SJSA1 (cell line): Measurements from ENCODE around the gene C18orf54. TPM values are rescaled to one million over a fixed set of nuclear protein-coding genes. Genes with fewer than 3 reads are reported as not detected.
"Not testable (repeated sequence)": the region's sequence is repeated elsewhere in the genome, so short reads cannot be mapped to it uniquely, and the experiment has no call there.

Experiments used
- DNase-seq, 2 experiments: peaks; one replicate each; pipeline ENCODE4 v3.0.0-alpha.2; 2015 to 2020; ENCODE audit warnings: low spot score in 2 of 2, low read depth in 1 of 2
- H3K27ac ChIP-seq: fragments of 250-450 bp; sonication (Bioruptor Pico); 2 replicates; pipeline ENCODE4 v1.5.1; 2020; ENCODE audit warnings: mild to moderate bottlenecking, moderate library complexity
- H3K27me3 ChIP-seq: fragments of 250-450 bp; sonication (Bioruptor Pico); replicated peaks from 2 replicates; pipeline ENCODE4 v1.5.1; 2020; ENCODE audit warnings: mild to moderate bottlenecking, moderate library complexity
- H3K36me3 ChIP-seq: fragments of 250-450 bp; sonication (Bioruptor Pico); 2 replicates; pipeline ENCODE4 v1.5.1; 2020; ENCODE audit warnings: mild to moderate bottlenecking
- H3K4me1 ChIP-seq: fragments of 250-450 bp; sonication (Bioruptor Pico); replicated peaks from 2 replicates; pipeline ENCODE4 v1.6.1; 2021; ENCODE audit warnings: mild to moderate bottlenecking
- H3K4me3 ChIP-seq: fragments of 250-450 bp; sonication (Bioruptor Pico); 2 replicates; pipeline ENCODE4 v1.5.1; 2020; ENCODE audit warnings: mild to moderate bottlenecking
- H3K9me3 ChIP-seq: fragments of 250-450 bp; sonication (Bioruptor Pico); replicated peaks from 2 replicates; pipeline ENCODE4 v1.5.1; 2020; ENCODE audit warnings: mild to moderate bottlenecking
- total RNA-seq: library from RNA; depleted of rRNA; stranded (reverse); fragments of >200 nt; shearing (Covaris generic); gene quantifications from 2 replicates; pipeline ENCODE4 v1.2.3, GENCODE V29; 2014

Gene C18orf54
- total RNA-seq, 1 experiment from 2014 or later: 10.2 TPM

DNA sequence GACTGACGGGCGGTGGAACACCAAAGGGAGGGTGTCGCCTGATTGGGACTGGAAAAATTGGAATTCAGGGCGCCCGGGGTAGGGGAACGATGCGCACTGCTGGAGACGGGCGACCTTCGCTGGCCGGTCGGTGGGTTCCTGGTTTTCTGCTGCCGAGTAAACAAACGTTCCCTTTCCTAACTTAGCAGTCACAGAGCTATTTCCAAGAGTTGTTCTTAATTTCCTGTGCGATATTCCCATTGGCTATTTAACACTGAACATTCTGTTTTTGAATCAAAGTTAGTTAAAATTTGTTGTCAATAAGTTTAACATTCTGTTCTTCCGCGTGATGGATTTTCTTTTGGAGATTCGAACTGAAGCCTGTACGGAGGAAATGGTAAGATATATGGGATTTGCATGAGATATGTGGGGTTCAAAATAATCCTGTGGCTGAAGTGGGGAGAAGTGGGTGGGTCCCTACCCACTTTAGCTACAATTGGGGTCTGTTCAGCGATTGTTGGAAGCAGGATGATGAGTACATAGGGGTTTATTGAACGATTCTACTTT is 862 bp downstream of the C18orf54 start:
- no peak for DNase-seq
- Histone ChIP-seq H3K27me3 (no peaks in the 10 kb centered on the region), H3K4me1 (0 out of 2 replicates have a peak, but pooled peaks cover 4% of the 10 kb centered on the region), H3K36me3 (peaks cover 20% of the 10 kb centered on the region), H3K9me3 (no peaks in the 10 kb centered on the region), H3K27ac (peak overlapping the region; percentile 84), H3K4me3 (peak overlapping the region; percentile 63)

DNA sequence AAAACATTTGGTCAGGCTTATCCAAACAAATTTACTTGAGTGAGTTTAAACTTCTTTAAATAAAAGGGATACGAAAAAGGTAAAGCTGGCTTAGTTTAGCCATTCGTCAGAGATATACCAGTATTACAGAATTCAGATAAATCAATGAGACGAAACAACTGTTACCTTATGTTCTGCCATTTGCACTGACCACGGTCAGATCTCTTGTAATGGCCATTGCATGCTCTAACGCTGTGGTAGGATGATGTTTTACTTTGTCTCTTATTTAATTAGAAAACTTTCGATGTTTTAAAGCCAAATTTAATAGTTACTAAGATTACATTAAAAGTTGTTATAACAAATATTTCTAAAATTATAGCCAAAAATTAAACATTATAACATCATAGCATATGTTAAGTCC is 1.5 kb downstream of the C18orf54 start:
- Histone ChIP-seq H3K27ac (no peak overlapping the region), H3K9me3 (no peaks in the 10 kb centered on the region), H3K4me3 (peak overlapping the region; percentile 63), H3K27me3 (no peaks in the 10 kb centered on the region), H3K4me1 (0 out of 2 replicates have a peak, but pooled peaks cover 4% of the 10 kb centered on the region), H3K36me3 (peaks cover 20% of the 10 kb centered on the region)
- peak in 1 of 2 experiments; percentile 19 for DNase-seq

DNA sequence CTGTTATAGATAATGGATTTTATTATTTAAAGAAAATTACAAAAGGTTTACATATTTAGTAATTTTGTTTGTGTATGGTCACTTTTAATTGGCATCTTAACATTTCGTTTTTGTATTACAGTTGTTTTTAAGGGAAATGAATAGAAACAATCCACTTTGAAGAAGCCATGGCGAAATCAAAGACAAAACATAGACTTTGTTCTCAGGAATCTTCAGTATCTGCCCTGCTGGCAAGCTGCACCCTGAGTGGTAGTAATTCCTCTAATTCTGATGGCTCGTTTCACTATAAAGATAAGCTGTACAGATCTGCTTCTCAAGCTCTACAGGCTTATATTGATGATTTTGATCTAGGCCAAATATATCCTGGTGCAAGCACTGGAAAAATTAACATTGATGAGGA is 2.7 kb downstream of the C18orf54 start:
- no peaks in the 10 kb centered on the region for H3K27me3 ChIP-seq
- no peak overlapping the region for H3K27ac ChIP-seq
- no peak for DNase-seq
- H3K9me3 ChIP-seq: no peaks in the 10 kb centered on the region
- no peak overlapping the region for H3K4me3 ChIP-seq
- H3K4me1 ChIP-seq: 0 out of 2 replicates have a peak, but pooled peaks cover 4% of the 10 kb centered on the region
- peaks cover 20% of the 10 kb centered on the region for H3K36me3 ChIP-seq

DNA sequence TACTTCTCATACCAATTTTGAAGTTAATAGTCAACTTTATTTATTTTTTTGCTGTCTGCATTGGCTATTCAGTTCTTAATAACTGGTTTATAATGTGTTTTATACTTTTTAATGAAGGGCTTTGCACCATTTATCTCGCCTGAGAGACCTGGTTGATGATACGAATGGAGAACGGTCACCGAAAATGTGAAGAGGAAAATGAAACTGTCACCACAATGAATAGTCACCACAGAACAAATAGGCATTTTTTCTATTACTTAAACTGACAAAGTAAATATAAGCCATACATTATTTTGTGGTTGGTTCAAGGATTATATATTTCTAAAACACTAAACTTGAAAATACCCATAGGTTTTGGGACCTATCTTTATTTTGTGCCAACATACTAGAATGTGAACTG is 20.4 kb downstream of the C18orf54 start:
- no peak overlapping the region for H3K4me3 ChIP-seq
- H3K27me3 ChIP-seq: no peaks in the 10 kb centered on the region
- peaks cover 21% of the 10 kb centered on the region for H3K36me3 ChIP-seq
- H3K27ac ChIP-seq: no peak overlapping the region
- H3K9me3 ChIP-seq: no peaks in the 10 kb centered on the region
- no peaks in the 10 kb centered on the region for H3K4me1 ChIP-seq
- no peak for DNase-seq

DNA sequence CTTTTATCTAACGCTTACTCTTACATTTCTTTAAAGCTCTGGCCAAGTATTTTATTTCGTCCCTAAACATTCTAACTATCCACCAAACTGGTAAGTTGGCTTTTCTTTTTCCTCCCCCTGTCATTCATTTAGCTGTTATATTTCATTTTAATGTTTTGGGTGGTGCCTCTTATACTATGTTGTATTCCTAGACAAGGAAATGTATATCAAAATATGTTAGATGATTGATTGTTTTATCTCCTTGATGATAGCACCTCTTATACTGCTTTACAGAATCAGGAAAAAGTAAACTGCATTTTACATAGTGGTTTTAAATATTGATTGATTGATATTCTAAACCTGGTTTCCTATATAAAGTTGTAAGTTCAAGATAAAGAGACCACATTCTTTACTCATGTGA is 23.9 kb downstream of the C18orf54 start:
- no peak for DNase-seq
- no peaks in the 10 kb centered on the region for H3K27me3 ChIP-seq
- H3K4me3 ChIP-seq: no peak overlapping the region
- H3K36me3 ChIP-seq: peaks cover 10% of the 10 kb centered on the region
- no peaks in the 10 kb centered on the region for H3K4me1 ChIP-seq
- no peaks in the 10 kb centered on the region for H3K9me3 ChIP-seq
- no peak overlapping the region for H3K27ac ChIP-seq

DNA sequence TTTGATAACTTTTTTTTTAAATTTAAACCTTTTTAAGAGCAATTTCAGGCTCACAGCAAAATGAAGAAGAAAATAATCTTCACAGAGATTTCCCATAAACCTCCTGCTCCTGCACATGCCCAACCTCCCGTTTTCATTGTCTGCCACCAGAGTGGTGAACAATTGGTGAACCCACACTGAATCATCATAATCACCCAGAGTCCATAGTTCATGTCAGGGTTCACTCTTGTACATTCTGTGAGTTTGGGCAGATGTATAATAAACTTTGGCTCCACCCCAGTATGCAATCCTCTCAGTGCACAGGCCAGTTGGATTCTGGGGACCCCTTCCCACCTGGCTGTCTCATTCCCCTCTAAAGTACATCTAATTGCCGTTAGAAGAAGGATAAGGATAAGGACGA is 24.4 kb downstream of the C18orf54 start:
- Histone ChIP-seq H3K36me3 (peaks cover 10% of the 10 kb centered on the region), H3K9me3 (no peaks in the 10 kb centered on the region), H3K27ac (no peak overlapping the region), H3K4me3 (no peak overlapping the region), H3K27me3 (no peaks in the 10 kb centered on the region), H3K4me1 (no peaks in the 10 kb centered on the region)
- no peak for DNase-seq

DNA sequence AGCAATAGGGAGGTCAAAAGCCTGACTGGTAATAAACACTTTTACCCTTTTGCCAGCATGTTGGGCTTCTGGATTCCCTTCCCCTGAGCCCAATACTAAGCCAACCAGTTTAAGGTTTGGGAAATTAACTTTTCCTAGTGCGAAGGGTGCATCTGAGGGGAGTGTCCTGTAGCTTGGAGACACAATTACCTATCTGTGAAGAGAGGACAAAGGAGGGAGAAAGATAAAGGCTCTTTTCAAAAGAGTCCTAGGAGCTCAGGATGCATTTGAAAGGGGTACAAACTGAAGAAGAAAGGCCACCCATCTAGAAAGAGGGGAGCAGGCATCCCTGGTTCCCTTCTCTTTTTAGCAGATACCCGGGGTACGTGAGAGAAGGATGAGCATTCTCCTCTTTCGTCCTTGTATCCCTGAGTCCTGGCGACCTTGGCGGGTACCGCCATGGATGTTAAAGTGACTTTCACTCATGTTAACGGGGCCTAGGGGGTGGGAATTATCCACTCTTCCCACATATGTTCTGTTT is 25.1 kb downstream of the C18orf54 start:
- no peak for DNase-seq
- Histone ChIP-seq H3K9me3 (0 out of 2 replicates have a peak, but pooled peaks cover 4% of the 10 kb centered on the region), H3K36me3 (peaks cover 10% of the 10 kb centered on the region), H3K27me3 (no peaks in the 10 kb centered on the region), H3K4me1 (peaks cover 5% of the 10 kb centered on the region), H3K4me3 (no peak overlapping the region), H3K27ac (no peak overlapping the region)

DNA sequence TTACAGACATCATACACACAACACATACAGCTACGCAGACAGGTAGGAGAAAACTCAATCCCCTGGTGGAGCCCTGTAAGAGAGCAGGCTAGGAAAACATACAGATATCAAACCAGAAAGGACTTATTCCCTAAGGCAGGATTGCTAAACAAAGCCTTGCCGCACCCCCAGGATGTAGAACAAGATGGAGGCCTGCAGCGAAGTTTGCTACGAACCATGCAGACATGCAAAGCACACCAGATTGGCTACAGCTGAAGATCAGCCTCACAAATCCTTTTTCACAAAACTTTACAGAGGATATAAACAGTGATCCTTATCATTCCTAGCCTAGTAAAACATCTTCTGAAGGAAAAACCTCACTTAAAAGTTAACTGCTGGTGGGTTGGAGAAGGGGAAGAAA is 28.3 kb downstream of the C18orf54 start:
- H3K36me3 ChIP-seq: no peaks in the 10 kb centered on the region
- no peaks in the 10 kb centered on the region for H3K27me3 ChIP-seq
- no peak overlapping the region for H3K4me3 ChIP-seq
- H3K9me3 ChIP-seq: 0 out of 2 replicates have a peak, but pooled peaks cover 4% of the 10 kb centered on the region
- no peak overlapping the region for H3K27ac ChIP-seq
- H3K4me1 ChIP-seq: peaks cover 22% of the 10 kb centered on the region
- no peak for DNase-seq

DNA sequence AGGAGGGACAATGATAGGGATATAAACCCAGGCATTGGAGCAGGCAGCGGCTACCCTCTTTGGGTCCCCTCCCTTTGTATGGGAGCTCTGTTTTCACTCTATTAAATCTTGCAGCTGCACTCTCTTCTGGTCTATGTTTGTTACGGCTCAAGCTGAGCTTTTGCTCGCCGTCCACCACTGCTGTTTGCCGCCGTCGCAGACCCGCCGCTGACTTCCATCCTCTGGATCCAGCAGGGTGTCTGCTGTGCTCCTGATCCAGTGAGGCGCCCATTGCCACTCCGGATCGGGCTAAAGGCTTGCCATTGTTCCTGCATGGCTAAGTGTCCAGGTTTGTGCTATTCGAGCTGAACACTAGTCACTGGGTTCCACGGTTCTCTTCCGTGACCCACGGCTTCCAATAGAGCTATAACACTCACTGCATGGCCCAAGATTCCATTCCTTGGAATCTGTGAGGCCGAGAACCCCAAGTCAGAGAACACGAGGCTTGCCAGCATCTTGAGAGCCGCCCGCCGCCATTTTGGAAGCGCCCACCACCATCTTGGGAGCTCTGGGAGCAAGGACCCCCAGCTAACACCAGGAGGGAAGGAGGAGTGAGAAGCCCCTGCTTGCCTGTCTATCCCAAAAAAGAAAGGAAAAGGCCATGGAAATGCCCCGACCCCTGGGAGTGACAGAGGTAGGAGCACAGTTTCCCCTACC is 29.2 kb downstream of the C18orf54 start:
- H3K27ac ChIP-seq, H3K27me3 ChIP-seq, H3K9me3 ChIP-seq, H3K4me3 ChIP-seq, H3K36me3 ChIP-seq, DNase-seq: not testable (repeated sequence)
- H3K4me1 ChIP-seq: peaks cover 22% of the 10 kb centered on the region

DNA sequence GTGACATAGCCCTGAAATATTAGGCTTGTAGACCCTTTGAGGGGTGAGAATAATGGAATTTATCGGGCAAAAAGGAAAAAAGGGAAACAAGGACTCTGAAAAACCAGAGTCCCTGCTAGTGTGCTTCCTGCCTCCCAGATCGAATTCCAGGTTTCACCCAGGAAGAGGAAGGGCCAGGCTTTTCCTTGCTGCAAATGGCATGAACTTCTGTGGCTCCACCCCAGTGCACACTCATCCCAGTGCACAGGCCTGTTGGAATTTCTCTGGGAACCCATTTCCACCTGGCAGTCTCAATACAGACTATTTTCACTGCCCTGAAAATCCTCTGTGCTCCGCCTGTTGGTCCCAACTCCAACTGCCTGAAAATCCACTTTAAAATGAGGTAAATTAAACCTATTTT is 29.9 kb downstream of the C18orf54 start:
- Histone ChIP-seq H3K27me3 (no peaks in the 10 kb centered on the region), H3K9me3 (0 out of 2 replicates have a peak, but pooled peaks cover 4% of the 10 kb centered on the region), H3K4me3 (no peak overlapping the region), H3K36me3 (no peaks in the 10 kb centered on the region), H3K27ac (peak overlapping the region; percentile 83), H3K4me1 (peaks cover 22% of the 10 kb centered on the region)
- no peak for DNase-seq

DNA sequence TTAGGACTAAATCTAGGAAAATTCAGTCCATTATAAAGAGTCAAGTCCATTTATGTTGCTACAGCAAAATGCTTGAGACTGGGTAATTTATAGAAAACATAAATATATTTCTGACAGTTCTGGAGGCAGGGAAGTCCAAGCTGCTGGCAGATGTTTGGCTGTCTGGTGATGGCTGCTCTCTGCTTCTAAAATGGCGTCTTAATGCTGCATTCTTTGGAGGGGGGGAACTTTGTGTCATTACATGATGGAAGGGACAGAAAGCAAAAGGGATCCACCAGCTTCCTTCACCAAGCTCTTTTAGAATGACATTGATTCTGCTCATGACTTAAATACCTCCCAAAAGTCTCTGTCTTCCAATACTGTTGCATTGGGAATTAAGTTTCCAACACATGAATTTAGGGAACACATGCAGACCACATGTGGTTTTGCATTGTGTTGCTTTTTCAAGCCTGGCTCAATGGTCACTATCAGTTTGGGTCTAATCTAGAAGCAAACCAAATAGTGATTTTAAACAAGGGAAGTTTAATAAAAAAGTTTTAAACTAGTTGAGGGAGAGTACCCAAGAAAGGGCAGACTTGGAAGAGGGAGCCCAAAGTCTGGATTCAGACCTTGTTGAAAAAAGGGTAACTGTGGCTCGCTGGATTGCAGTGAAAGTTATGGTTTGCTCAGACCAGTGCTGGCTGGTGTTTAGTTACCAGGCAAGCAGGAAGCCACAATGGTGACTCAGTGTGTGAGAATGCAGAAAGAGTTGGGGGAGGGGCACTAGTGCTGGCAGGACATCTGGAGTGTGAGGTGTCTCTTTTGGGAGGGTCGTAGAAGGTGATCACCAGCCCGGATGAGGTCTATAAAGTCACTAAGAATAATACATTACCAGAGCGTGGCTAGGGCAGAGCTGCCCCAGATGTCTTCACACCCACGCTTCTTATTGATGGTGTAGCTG is 30.8 kb downstream of the C18orf54 start:
- H3K27ac ChIP-seq: peak overlapping the region; percentile 83
- H3K9me3 ChIP-seq: 0 out of 2 replicates have a peak, but pooled peaks cover 4% of the 10 kb centered on the region
- no peaks in the 10 kb centered on the region for H3K27me3 ChIP-seq
- H3K4me1 ChIP-seq: peaks cover 22% of the 10 kb centered on the region
- H3K4me3 ChIP-seq: no peak overlapping the region
- DNase-seq: peak; percentile 83 to 90
- H3K36me3 ChIP-seq: no peaks in the 10 kb centered on the region

DNA sequence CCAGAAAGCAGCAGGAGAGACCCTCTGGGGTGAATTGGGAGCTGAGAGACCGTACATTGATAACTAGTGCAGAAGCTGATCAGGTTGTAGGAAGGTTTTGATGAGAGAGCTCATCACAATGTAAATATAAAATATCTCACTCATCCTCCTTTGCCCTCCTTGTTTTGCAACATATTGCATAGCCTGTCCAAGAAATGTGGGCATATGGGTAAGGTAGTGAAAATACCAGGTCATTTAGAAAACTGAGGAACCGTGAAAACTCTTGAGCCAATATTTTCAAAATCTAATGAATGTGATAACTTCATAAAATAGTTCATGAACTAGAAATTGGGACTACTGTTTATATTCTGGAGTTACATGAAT is 31.4 kb downstream of the C18orf54 start:
- no peak overlapping the region for H3K4me3 ChIP-seq
- no peaks in the 10 kb centered on the region for H3K27me3 ChIP-seq
- no peak for DNase-seq
- H3K9me3 ChIP-seq: 0 out of 2 replicates have a peak, but pooled peaks cover 4% of the 10 kb centered on the region
- H3K36me3 ChIP-seq: no peaks in the 10 kb centered on the region
- peaks cover 22% of the 10 kb centered on the region for H3K4me1 ChIP-seq
- H3K27ac ChIP-seq: peak overlapping the region; percentile 83

DNA sequence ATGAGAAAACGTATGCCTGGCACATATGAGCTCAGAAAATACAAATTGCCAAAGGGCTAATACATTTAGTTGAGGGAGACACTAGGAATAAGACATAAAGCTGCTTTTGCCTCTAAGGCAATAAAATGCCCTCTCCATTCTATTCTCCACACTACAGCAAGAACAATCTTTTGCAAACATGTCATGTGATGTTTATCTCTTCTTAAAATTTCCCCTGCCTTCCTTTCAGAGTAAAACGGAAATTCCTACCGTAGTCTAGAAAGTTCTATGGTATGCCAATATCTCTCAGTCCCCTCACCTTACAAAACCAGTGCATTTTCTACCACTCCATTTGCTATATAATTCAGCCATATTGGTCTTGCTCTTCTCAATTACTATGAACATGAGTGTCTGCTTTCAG is 33.1 kb downstream of the C18orf54 start:
- Histone ChIP-seq H3K27me3 (no peaks in the 10 kb centered on the region), H3K4me1 (peaks cover 22% of the 10 kb centered on the region), H3K9me3 (0 out of 2 replicates have a peak, but pooled peaks cover 4% of the 10 kb centered on the region), H3K4me3 (no peak overlapping the region), H3K27ac (no peak overlapping the region), H3K36me3 (no peaks in the 10 kb centered on the region)
- no peak for DNase-seq
